Measurements from ENCODE around the gene ANO6. TPM values are rescaled to one million over a fixed set of nuclear protein-coding genes. Genes with fewer than 3 reads are reported as not detected.
A peak's percentile ranks its signal among the peaks of the same experiment; 100 is the strongest.

The ANO6 gene
- total RNA-seq, 1 donor from 2014 or later: 32.0 TPM

- no peak overlapping the region for H3K27ac Mint-ChIP-seq (ENCODE audit: unreplicated experiment)
- no peak for TF ChIP-seq CTCF (conservative IDR thresholded peaks at IDR 0.05)
- H3K36me3 Mint-ChIP-seq (ENCODE audit: low read depth): peaks cover 17% of the 10 kb centered on the region
Measured at GRCh38 chr12:45406988-45407850, 191.3 kb downstream of the ANO6 start.

GRCh38 chr12:45407981-45408728 is 192.3 kb downstream of the ANO6 start:
- no peaks in the 10 kb centered on the region for H3K9me3 Mint-ChIP-seq
- no peaks in the 10 kb centered on the region for H3K27me3 Mint-ChIP-seq (ENCODE audit: low read depth)
- no peak for TF ChIP-seq CTCF (conservative IDR thresholded peaks at IDR 0.05)
- no peak overlapping the region for H3K27ac Mint-ChIP-seq (ENCODE audit: unreplicated experiment)
- no peak for DNase-seq (ENCODE audit: low read depth, low spot score)
- H3K4me1 Mint-ChIP-seq: peaks cover 7% of the 10 kb centered on the region
- no peak overlapping the region for H3K4me3 Mint-ChIP-seq
- peaks cover 17% of the 10 kb centered on the region for H3K36me3 Mint-ChIP-seq (ENCODE audit: low read depth)

More at GRCh38 chr12:45406988-45407850, 191.3 kb downstream of the ANO6 start:
- Mint-ChIP-seq H3K4me1 (peaks cover 7% of the 10 kb centered on the region), H3K4me3 (no peak overlapping the region), H3K9me3 (no peaks in the 10 kb centered on the region), H3K27me3 (ENCODE audit: low read depth) (no peaks in the 10 kb centered on the region)
- no peak for DNase-seq (ENCODE audit: low read depth, low spot score)

- Mint-ChIP-seq H3K27ac (ENCODE audit: unreplicated experiment) (no peak overlapping the region), H3K4me3 (no peak overlapping the region), H3K4me1 (peaks cover 7% of the 10 kb centered on the region), H3K36me3 (ENCODE audit: low read depth) (peaks cover 15% of the 10 kb centered on the region), H3K27me3 (ENCODE audit: low read depth) (no peaks in the 10 kb centered on the region), H3K9me3 (no peaks in the 10 kb centered on the region)
- no peak for DNase-seq (ENCODE audit: low read depth, low spot score)
- no peak for TF ChIP-seq CTCF (conservative IDR thresholded peaks at IDR 0.05)
Measured at GRCh38 chr12:45408729-45409114, 192.8 kb downstream of the ANO6 start.

- no peak for DNase-seq (ENCODE audit: low read depth, low spot score)
- H3K9me3 Mint-ChIP-seq: no peaks in the 10 kb centered on the region
- H3K36me3 Mint-ChIP-seq (ENCODE audit: low read depth): peaks cover 15% of the 10 kb centered on the region
- no peak overlapping the region for H3K27ac Mint-ChIP-seq (ENCODE audit: unreplicated experiment)
- no peak for TF ChIP-seq CTCF (conservative IDR thresholded peaks at IDR 0.05)
- H3K4me1 Mint-ChIP-seq: peaks cover under 1% of the 10 kb centered on the region
- H3K27me3 Mint-ChIP-seq (ENCODE audit: low read depth): no peaks in the 10 kb centered on the region
- no peak overlapping the region for H3K4me3 Mint-ChIP-seq
Measured at GRCh38 chr12:45409966-45410365, 194.1 kb downstream of the ANO6 start.

GRCh38 chr12:45411626-45412025 is 195.7 kb downstream of the ANO6 start:
- TF ChIP-seq CTCF (conservative IDR thresholded peaks at IDR 0.05): no peak
- peaks cover 22% of the 10 kb centered on the region for H3K36me3 Mint-ChIP-seq (ENCODE audit: low read depth)
- no peaks in the 10 kb centered on the region for H3K4me1 Mint-ChIP-seq
- no peak overlapping the region for H3K4me3 Mint-ChIP-seq
- H3K9me3 Mint-ChIP-seq: no peaks in the 10 kb centered on the region
- H3K27ac Mint-ChIP-seq (ENCODE audit: unreplicated experiment): peak overlapping the region; percentile 15
- no peaks in the 10 kb centered on the region for H3K27me3 Mint-ChIP-seq (ENCODE audit: low read depth)
- no peak for DNase-seq (ENCODE audit: low read depth, low spot score)

Data from neural crest cell (in vitro differentiated cells).